DLD1 (cell line): ENCODE results near the gene TMEM86A.
"Not testable (repeated sequence)": the region's sequence is repeated elsewhere in the genome, so short reads cannot be mapped to it uniquely, and the experiment has no call there.

Source experiments
- in situ Hi-C: cut with HindIII; loops from 2 replicates; pipeline ENCODE4 v1.10.0; 2017; ENCODE audit warnings: low sequenced_read_pairs

The TMEM86A gene, protein sequence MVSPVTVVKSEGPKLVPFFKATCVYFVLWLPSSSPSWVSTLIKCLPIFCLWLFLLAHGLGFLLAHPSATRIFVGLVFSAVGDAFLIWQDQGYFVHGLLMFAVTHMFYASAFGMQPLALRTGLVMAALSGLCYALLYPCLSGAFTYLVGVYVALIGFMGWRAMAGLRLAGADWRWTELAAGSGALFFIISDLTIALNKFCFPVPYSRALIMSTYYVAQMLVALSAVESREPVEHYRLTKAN

DNA sequence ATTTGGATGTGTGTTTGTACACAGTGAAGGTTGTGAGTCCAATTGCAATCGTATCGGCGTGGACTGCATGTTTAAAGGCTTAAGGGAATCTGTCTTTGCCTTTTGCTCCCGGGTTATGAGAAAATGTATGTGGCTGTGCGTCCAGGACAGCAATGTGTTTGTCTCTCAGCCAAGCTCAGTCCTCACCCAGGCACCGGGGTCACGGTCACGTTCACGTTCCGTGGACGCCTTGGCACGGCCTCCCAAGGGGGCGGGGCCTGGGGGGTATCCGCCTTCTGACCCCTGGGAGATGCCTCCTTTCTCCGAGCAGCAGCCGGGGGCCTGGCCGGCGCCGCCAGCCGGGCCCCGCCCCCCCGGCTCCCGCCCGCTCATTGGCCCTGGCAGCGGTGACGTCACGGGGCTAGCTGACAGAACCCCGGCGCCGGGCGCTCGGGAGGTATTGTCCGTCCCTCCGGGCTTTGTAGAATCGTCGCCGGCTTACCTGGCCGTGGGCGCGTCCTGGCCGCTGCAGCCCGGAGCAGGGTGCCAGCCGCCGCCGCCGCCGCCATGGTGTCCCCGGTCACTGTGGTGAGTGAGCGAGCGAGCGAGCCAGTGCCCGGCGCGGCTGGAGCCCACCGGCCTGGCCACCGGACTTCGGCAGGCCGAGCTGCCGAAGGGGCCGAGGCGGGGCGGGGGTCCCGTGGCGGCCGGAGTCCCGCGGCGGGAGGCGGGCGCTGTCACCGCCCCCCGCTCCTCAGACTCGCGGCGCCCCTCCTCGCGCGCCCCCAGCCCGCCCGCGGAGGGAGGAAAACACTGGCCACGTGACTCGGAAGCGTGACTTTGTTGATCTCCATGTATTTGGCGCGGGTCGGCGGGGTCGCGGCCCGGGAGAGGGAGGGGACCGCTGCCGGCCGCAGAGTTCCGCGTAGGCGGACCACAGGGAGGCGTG is at the start of gene TMEM86A:
Gene TMEM86A (plus strand): TSS at position 439 of the 928 bp plus-strand sequence. CDS start 108 bp downstream, at position 547.
- in situ Hi-C loops = no loop called here

DNA sequence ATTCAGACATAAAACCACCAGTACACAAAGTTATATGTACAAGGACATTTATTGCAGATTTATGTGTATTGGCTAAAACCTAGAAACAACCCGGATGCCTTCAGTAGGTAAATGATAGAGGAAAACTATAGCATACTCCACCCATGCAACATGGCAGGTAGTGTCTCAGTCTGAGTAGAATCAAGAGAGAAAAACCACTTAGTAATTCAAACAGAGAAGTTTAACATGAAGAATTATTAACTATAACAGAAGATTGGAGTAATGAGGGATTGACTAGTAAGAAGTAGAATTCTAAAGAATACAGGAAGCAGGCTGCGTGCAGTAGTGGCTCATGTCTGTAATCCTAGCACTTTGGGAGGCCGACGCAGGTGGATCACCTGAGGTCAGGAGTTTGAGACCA is 48.2 kb upstream of the TMEM86A start:
- in situ Hi-C loops = no loop called here

DNA sequence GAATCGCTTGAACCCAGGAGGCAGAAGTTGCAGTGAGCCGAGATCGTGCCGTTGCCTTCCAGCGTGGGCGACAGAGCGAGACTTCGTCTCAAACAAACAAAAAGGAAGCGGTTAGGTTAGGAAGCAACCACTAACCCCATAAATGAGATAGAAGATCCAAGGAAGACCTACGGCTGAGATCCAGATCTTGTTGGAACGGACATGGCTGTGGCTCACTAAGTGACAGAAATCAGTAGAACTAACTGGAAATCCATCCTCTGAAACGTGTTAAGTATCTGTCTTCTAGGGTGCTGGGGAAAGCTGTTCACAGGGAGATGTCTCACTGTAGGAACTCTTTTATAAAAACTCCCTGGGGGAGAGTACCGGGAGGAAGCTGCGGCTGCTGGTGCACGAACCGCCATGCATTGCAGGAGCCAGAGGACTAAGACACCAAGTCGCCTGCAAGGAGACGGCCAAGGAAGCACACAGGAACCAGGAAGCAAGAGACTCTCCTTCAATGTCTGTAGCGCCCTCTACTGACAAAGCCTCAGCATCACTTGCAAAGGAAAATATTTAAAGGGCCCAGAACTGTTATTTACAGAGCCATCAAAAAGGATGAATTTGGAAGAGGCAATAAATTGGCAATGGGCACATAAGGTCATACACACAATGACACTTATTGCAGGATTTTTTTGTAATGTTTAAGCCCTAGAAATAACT is 47.6 kb upstream of the TMEM86A start:
- in situ Hi-C loops = no loop called here

DNA sequence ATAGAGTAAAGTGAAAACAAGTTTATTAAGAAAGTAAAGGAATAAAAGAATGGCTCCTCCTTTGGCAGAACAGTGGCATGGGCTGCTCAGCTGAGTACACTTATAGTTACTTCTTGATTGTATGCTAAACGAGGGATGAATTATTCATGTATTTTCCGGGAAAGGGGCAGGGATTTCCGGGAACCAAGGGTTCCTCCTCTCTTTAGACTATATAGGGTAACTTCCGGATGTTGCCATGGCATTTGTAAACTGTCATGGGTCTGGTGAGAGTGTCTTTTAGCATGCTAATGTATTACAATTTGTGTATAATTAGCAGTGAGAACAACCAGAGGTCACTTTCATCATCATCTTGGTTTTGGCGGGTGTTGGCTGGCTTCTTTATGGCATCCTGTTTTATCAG is 40.9 kb upstream of the TMEM86A start:
- in situ Hi-C loops = no loop called here

DNA sequence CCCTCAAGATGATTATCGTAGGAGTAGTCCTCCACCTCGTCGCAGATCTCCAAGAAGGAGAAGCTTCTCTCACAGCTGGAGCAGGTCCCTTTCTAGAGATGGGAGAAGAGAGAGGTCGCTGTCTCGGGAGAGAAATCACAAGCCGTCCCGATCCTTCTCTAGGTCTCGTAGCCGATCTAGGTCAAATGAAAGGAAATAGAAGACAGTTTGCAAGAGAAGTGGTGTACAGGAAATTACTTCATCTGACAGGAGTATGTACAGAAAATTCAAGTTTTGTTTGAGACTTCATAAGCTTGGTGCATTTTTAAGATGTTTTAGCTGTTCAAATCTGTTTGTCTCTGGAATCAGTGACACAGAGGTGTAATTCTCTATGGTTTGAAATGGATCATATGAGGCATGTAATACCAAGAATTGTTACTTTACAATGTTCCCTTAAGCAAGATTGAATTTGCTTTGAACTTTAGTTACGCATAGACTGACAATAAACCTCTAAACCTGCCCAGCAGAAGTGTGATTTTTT is 33.2 kb upstream of the TMEM86A start:
- in situ Hi-C loops = not testable (repeated sequence)

DNA sequence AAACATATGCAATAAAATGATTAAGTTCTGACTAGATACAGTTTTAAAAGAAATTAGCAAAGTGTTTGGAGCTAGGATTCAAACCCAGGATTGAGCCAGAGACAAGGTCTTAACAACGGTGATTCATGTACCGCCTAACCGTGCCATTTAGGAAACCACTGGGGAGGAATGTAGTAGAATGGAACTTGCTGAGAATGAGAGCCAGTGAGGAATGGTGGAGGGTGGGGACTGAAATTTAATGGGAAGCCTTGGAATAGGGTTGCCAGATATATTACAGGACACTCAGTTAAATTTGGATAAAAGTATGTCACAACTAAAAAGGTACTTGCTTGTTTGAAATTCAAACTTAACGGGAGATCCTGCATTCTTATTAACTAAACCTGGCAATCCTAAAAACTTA is 30.4 kb upstream of the TMEM86A start:
- in situ Hi-C loops = no loop called here

DNA sequence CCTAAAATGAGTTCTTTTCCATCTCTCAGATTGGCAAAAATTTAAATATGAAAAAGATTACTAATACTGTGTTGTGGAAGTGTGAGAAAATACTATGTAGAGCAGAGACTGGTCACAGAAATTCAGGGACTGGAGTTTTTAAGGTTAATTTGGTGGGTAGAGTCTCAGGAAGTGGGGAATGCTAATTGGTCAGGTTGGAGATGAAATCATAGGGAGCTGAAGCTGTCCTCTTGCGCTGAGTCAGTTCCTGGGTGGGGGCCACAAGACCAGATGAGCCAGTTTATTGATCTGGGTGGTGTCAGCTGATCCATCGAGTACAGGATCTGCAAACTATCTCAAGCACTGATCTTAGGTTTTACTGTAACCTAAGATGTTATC is 29.4 kb upstream of the TMEM86A start:
- in situ Hi-C loops = no loop called here

DNA sequence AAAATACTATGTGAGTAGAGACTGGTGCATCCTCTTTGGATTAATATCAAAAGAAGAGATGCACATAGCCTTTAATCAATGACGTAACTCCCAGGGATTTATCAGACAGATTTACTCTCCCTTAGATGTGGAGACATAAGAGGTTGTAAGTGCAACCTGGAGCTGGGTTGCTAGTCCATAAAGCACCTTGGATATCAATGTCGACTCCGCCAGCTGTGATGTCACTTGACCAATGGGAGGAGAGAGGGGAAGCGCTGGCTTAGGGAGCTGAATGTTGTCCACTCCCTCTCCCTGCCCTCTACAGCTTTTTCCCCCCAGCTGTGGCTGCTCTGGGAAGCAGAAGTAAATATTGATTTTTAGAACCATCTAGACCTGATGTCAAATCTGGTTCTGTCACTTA is 28.9 kb upstream of the TMEM86A start:
- in situ Hi-C loops = no loop called here

DNA sequence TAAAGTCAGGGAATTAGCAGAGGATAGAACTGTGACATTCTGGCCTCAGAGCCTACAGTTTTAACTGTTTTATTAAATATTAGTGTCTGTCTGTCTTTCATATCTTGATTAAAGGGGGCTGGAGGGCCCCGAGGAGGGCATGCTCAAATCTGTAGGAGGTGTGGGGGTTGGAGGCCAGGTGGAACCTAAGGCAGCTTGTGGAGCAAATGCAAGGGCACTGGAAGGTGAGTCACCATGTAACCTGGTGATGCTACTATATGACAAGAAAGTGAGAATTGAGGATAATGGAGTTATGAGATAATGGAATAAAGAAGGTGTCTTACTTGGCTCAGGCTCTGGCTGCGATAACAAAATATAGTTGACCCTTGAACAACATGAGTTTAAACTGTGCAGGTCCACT is 27.3 kb upstream of the TMEM86A start:
- in situ Hi-C loops = no loop called here

DNA sequence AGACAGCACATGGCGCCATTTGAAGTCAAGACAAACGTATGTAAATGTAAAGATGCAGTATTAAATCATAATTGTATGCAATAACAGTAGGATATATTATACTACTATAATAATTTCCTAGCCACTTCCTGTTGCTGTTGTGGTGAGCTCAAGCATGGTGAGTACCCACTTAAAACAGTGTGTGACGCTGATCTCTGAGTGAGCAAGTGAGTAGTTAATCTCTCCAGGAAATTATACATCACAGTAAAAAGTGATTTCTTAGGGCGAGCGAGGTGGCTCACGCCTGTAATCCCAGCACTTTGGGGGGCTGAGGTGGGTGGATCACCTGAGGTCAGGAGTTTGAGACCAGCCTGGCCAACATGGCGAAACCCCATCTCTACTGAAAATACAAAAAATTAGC is 26.4 kb upstream of the TMEM86A start:
- in situ Hi-C loops = not testable (repeated sequence)

DNA sequence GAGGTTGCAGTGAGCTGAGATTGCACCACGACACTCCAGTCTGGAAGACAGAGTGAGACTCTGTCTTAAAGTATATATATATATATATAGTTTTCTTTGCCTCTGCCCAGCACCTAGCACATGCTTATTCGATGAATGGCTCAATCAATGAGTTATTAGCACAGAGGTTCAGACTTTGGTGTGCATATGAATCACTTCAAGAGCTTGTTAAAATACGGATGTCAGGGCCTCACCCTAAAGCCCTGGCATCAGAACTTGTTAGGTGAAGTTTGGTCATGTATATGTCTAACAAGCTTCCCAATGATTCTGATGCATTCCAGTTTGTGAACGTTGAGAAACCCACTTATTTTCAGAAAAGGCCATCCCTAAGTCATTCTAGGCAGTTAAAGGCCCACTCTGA is 21.8 kb upstream of the TMEM86A start:
- in situ Hi-C loops = no loop called here

DNA sequence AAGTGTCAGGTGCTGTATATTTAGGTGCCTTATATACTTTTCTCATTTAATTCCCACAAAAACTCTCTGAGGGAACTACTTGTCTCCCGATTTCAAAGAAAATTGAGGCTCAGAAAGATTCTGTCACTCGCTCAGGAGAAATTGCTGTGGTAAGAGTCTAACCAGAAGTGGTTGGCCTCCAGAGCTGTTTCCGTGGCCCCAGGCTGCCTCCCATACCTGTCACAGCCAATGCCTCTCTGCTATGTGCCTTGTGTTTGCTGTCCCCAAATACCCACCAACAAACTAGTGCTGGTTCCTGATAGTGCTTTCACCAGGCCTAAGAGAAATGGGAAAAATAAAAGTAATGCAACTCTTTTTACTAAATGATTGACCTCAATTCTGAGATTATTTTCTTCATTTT is 21.0 kb upstream of the TMEM86A start:
- in situ Hi-C loops = no loop called here

DNA sequence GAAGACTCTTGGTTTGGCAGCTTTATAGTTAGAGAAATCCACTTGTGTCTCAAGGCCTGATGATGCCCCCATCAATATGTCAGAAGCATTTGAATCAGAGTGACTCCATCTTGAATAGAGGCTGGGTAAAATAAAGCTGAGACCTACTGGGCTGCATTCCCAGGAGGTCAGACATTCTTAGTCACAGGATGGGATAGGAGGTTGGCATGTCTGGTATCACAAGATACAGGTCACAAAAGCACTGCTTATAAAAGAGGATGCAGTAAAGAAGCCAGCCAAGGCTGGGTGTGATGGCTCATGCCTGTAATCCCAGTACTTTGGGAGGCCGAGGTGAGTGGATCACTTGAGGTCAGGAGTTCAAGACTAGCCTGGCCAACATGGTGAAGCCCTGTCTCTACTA is 16.6 kb upstream of the TMEM86A start:
- in situ Hi-C loops = not testable (repeated sequence)

DNA sequence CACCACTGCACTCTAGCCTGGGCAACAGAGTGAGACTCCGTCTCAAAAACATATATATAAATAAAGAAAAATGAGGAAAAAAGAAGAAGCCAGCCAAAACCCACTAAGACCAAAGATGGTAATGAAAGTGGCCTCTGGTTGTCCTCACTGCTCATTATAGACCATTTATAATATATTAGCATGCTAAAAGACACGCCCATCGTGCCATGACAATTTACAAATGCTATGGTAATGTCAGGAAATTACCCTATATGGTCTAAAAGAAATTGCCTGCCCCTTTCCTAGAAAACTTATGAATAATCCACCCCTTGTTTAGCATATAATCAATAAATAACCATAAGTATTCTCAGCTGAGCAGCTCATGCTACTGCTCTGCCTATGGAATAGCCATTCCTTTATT is 16.1 kb upstream of the TMEM86A start:
- in situ Hi-C loops = no loop called here

DNA sequence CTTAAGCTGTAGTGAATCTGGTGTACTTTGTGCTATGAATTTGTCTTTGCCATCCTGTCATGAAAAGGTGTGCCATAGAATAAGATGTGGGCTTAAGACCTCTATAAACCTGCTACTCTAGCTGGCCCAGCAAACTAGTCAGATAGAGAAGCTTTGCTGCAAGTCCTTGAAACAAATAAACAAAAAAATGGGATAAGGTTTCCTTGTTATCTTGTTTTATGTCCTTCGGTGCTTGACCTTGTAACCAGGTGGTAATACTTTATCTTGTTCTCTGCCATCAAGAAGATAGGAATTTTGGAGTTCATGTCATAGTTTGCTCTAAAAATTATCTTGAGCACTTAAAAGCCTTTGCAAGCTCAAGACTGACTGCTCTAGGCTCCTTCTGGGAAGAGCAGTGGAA is 14.3 kb upstream of the TMEM86A start:
- in situ Hi-C loops = no loop called here

DNA sequence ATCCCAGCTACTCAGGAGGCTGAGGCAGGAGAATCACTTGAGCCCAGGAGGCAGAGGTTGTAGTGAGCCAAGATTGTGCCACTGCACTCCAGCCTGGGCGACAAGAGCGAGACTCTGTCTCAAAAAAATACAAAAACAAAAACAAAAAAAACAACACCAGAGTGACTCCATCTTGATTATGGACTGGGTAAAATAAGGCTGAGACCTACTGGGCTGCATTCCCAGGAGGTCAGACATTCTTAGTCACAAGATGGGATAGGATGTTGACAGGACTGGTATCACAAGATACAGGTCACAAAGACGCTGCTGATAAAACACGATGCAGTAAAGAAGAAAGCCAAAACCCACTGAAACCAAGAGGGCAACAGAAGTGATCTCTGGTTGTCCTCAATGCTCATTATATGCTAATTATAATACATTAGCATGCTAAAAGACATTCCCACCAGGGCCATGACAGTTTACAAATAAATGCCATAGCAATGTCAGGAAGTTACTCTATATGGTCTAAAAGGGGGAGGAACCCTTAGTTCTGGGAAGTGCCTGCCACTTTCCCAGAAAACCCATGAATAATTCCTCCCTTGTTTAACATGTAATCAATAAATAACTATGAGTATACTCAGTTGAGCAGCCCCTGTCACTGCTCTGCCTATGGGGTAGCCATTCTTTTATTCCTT is 7.0 kb upstream of the TMEM86A start:
- in situ Hi-C loops = not testable (repeated sequence)

DNA sequence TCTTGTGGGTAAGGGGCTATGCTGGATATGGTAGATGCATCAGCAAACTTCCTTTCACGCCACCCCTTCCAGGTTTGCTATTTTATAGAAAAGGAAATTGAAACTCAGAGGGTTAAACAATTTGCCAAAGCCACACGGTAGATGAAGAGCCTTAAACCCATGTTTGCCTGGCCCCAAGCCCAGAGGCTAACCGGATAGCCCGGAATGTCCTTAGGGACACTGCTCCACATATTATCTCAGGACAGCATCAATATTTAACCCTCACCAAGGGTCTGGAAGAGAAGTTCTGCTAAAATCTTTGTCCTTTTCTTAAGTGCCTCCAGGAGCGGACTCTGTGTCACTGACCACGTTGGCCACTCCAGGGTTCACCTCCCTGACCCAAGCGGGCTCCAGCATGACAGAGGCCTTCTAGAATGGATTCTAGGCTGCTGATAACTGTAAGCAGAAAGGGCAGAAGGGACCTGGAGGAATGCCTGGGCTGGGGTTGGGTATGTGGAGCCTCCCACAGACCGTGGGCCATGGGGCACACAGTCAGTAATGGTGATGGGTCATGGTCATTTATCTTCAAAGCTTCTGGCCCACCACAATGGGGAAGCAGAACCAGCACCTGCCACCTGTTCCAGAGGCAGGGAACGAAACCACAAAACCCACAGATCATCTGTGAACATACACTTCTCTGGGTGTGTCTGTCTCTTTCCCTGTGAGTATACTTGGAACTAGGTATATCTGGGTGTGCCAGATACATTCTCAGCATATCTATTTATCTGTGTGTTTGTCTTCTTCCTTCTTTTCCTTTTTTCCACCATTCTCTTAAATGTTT is 5.4 kb upstream of the TMEM86A start:
- in situ Hi-C loops = no loop called here

DNA sequence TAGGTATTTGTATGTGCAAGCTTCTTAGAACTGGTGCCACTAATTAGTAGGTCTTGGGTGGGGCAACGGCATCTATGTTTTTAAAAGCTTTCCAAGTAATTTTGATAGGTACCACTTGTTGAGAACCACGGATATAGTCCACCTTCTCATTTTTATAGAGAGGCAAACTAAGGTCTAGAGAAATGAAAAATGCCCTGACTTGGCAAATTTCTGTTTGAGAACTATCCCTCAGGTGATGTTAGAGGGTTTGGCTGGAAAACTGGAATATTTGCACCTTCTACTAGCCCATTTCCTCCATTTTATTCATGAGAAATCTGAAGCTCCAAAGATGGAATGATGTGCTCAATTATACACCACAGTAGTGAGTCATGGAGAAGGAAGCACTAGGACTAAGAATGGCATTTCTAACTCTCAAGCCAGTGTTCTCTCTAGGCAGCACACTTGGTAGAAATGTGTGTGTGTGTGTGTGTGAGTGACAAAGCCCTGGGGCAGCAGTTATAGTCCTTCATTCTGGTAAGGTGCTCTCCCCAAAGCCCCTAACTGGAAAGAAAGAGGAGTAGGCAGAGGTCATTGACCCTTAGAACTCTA is 1.8 kb upstream of the TMEM86A start:
- in situ Hi-C loops = no loop called here

DNA sequence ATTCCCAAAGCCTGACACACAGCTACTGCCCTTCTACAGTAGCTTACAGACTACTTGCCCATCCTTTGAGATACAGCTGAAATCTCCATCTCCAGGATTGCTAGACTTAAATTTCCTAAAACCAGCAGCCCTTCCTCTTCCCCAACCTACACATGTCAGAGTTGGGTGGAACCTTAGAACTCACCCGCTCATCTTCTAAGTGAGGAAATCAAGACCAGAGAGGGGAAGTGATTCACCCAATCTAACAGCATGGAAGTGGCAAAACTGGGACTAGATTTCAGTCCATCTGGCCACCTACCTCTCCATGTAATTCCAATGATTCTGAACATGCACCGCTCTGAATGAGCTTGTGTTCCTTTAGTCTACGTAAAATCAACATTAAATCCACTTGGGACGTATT is 1.0 kb upstream of the TMEM86A start:
- in situ Hi-C loops = no loop called here

DNA sequence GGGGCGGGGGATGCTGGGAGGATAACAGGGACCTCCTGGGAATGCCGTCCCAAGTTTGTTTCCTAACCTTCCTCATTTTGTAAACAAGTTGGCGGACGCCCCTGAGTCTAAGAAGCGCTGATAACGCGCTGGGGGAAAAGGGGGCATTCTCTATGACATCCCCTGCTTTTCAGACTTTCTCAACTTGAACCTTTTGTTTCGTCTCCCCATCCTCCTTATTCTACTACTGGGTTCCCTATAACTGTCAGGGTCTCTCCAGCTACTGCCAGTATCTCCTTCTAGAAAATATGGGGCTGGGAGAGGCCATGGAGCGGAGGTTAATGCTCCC is 654 bp downstream of the TMEM86A start:
- in situ Hi-C loops = no loop called here
